HepG2 (cell line): Measurements from ENCODE around the gene PIGO. TPM values are rescaled to one million over a fixed set of nuclear protein-coding genes. Genes with fewer than 3 reads are reported as not detected.

Experiments
- ARID2 ChIP-seq: sonication (generic); formaldehyde crosslinking; IDR thresholded peaks from 2 replicates; pipeline ENCODE4 v1.8.1; 2022; ENCODE audit warnings: mild to moderate bottlenecking, missing genetic modification reagents, borderline replicate concordance
- ARNT ChIP-seq: fragments of 450-650 bp; IDR thresholded peaks from 2 replicates; pipeline ENCODE4 v1.6.1; 2017
- EP300 ChIP-seq, 3 experiments: sonication (generic) in 1 of 3; formaldehyde crosslinking in 1 of 3; IDR thresholded peaks; 2 replicates each; pipeline versions ENCODE4 v1.5.1 to v1.6.1; 2011 to 2020; ENCODE audit warnings: low read depth in 2 of 3, low read length in 2 of 3, borderline replicate concordance in 1 of 3, improper control_type of control experiment in 1 of 3, mild to moderate bottlenecking in 1 of 3, missing genetic modification reagents in 1 of 3, moderate library complexity in 1 of 3
- HNRNPL ChIP-seq: fragments of 200-400 bp; formaldehyde crosslinking; IDR thresholded peaks from 2 replicates; pipeline ENCODE4 v1.6.1; 2017; ENCODE audit warnings: mild to moderate bottlenecking, low read depth, low read length
- HOXA9 ChIP-seq: sonication (generic); formaldehyde crosslinking; IDR thresholded peaks from 2 replicates; pipeline ENCODE4 v1.8.1; 2022; ENCODE audit warnings: missing genetic modification reagents, mild to moderate bottlenecking, moderate library complexity, borderline replicate concordance
- MAFF ChIP-seq: IDR thresholded peaks from 2 replicates; pipeline ENCODE4 v1.6.1; 2011; ENCODE audit warnings: low read depth, low read length, improper control_type of control experiment
- MTA3 ChIP-seq: sonication (generic); formaldehyde crosslinking; IDR thresholded peaks from 2 replicates; pipeline ENCODE4 v1.4.0; 2020; ENCODE audit warnings: missing genetic modification reagents
- NFE2L1 ChIP-seq: sonication (generic); formaldehyde crosslinking; IDR thresholded peaks from 2 replicates; pipeline ENCODE4 v1.4.0; 2020; ENCODE audit warnings: missing genetic modification reagents, mild to moderate bottlenecking, borderline replicate concordance
- PAF1 ChIP-seq: IDR thresholded peaks from 2 replicates; pipeline ENCODE4 v1.6.1; 2016; ENCODE audit warnings: missing genetic modification reagents, missing compliant biosample characterization
- POLR2A ChIP-seq, 2 experiments: IDR thresholded peaks; 2 replicates each; pipeline ENCODE4 v1.6.1; 2011; ENCODE audit warnings: low read depth in 2 of 2, low read length in 2 of 2, mild to moderate bottlenecking in 1 of 2, moderate library complexity in 1 of 2; ENCODE audit not compliant: insufficient read depth in 1 of 2
- SKI ChIP-seq: fragments of 450-650 bp; IDR thresholded peaks from one replicate; pipeline ENCODE4 v1.6.1; 2018; ENCODE audit warnings: mild to moderate bottlenecking; ENCODE audit not compliant: partially characterized antibody
- SRSF1 ChIP-seq: fragments of 200-400 bp; formaldehyde crosslinking; optimal IDR thresholded peaks from 2 replicates; pipeline ENCODE3; 2017; ENCODE audit warnings: mild to moderate bottlenecking, low read depth, low read length, moderate library complexity
- TCF7L2 ChIP-seq: IDR thresholded peaks from 2 replicates; pipeline ENCODE4 v1.6.1; 2011; ENCODE audit warnings: mild to moderate bottlenecking, low read depth, low read length, moderate library complexity
- TP53 ChIP-seq: sonication (generic); formaldehyde crosslinking; conservative IDR thresholded peaks from 2 replicates; pipeline ENCODE4 v1.4.0; 2020; ENCODE audit warnings: missing genetic modification reagents
- polyA plus RNA-seq, 8 experiments: library from polyadenylated mRNA; depleted of rRNA in 3 of 8; stranded (reverse) in 7 of 8; unstranded in 1 of 8; fragments of >200 nt; fragmentation: Illumina TruSeq in 4 of 8; extraction: Trizol in 4 of 8; gene quantifications; 2 replicates each; pipeline versions ENCODE4 v1.2.1 to v1.2.3, GENCODE V29; 2011 to 2016; ENCODE audit warnings: low read depth in 4 of 8, missing spikeins in 1 of 8, mixed read lengths in 1 of 8; ENCODE audit not compliant: insufficient read depth in 1 of 8
- total RNA-seq, 5 experiments: library from RNA; depleted of rRNA; stranded (reverse); fragments of >200 nt; fragmentation: Illumina TruSeq; extraction: Trizol; gene quantifications; 2 replicates each; pipeline ENCODE4 v1.2.3, GENCODE V29; 2016; ENCODE audit warnings: low read depth in 1 of 5
- TF ChIP-seq, protein P1 (sequence below): sonication (generic); formaldehyde crosslinking; IDR thresholded peaks from 2 replicates; pipeline ENCODE4 v1.8.1; 2023; ENCODE audit warnings: mild to moderate bottlenecking, inconsistent platforms, moderate library complexity, missing genetic modification reagents, borderline replicate concordance
- TF ChIP-seq, protein P2 (sequence below): sonication (generic); formaldehyde crosslinking; conservative IDR thresholded peaks from 2 replicates; pipeline ENCODE4 v1.4.0; 2020; ENCODE audit warnings: missing genetic modification reagents
- TF ChIP-seq, protein P3 (sequence below): sonication (generic); formaldehyde crosslinking; IDR thresholded peaks from 2 replicates; pipeline ENCODE4 v1.5.1; 2020; ENCODE audit warnings: mild to moderate bottlenecking, missing genetic modification reagents, moderate library complexity
- TF ChIP-seq, protein P4 (sequence below): sonication (generic); formaldehyde crosslinking; IDR thresholded peaks from 2 replicates; pipeline ENCODE4 v1.4.0; 2020; ENCODE audit warnings: missing genetic modification reagents
- TF ChIP-seq, protein P5 (sequence below): sonication (generic); formaldehyde crosslinking; IDR thresholded peaks from 2 replicates; pipeline ENCODE4 v1.4.0; 2020; ENCODE audit warnings: mild to moderate bottlenecking, missing genetic modification reagents

The PIGO gene
- total and polyA plus RNA-seq, 2 of the 13 experiments (the other 11 are each of a cell fraction or from before 2014, with no cell fraction given) = 20.5 to 26.2 TPM

DNA sequence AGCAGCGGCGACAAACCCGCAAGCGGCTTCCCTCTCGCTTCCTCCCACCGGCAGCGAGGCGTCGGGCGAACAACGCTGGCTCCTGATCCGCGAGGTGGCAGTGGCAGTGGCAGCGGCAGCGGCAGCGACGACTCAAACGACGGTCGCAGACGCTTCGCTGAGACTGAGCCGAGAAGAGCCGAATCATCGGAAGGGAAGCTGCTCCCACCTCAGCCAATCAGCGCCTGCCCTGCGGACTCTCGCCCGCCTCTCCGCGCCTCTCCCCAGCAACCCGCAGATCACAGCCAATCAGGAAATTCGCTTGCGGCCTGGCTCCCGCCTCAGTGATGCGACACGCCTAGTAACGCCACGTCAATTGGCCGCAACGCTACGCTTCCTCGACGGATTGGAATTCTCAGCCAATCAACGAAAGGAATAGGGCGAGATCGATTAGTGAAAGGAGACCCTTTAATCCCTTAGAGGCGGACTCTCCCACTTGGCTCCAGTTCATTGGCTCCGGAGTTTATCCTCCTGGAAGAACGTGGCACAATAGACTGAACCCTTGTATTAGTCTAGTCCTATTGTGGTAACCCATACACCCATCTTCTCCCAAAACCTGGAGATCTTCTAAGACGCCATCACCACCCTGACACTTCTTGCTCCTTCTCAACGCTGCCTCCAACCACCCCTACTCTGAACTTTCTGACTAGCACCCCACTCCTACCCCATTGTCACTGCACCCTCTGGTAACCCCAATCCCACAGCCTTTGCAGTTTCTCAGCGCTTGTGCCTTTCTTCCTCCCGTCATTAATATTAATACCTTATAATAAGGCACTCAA, 23.7 kb downstream of the PIGO start, which contains the start of gene VCP (continued):
- TF ChIP-seq MAFF (no peak), MTA3 (CRISPR knock-in tag) (no peak), SRSF1 (no peak), HOXA9 (no peak; the same call in 1 of the 2 replicates), ARID2 (CRISPR knock-in tag) (no peak), ARNT (no peak), EP300 (IDR thresholded peaks at IDR 0.05; ENCODE audit: low read depth in 2 of 2, low read length in 2 of 2) (peak in 1 of 2 experiments; percentile 80; a peak in 2 of 4 replicates), EP300 (CRISPR knock-in tag; IDR thresholded peaks at IDR 0.05; ENCODE audit: borderline replicate concordance) (no peak), HNRNPL (no peak; the same call in 1 of the 2 replicates), POLR2A (IDR thresholded peaks at IDR 0.05; ENCODE audit: insufficient read depth in 1 of 2, low read depth in 2 of 2, low read length in 2 of 2) (peak in 1 of 2 experiments; percentile 94; a peak in 2 of 4 replicates), TCF7L2 (no peak), PAF1 (CRISPR knock-in tag) (no peak), NFE2L1 (CRISPR knock-in tag) (no peak), TP53 (no peak), SKI (peak; percentile 50)
- TF ChIP-seq, protein P1, sequence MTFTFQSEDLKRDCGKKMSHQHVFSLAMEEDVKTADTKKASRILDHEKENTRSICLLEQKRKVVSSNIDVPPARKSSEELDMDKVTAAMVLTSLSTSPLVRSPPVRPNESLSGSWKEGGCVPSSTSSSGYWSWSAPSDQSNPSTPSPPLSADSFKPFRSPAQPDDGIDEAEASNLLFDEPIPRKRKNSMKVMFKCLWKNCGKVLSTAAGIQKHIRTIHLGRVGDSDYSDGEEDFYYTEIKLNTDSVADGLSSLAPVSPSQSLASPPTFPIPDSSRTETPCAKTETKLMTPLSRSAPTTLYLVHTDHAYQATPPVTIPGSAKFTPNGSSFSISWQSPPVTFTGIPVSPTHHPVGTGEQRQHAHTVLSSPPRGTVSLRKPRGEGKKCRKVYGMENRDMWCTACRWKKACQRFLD (CRISPR knock-in tag) = no peak
- TF ChIP-seq, protein P2, sequence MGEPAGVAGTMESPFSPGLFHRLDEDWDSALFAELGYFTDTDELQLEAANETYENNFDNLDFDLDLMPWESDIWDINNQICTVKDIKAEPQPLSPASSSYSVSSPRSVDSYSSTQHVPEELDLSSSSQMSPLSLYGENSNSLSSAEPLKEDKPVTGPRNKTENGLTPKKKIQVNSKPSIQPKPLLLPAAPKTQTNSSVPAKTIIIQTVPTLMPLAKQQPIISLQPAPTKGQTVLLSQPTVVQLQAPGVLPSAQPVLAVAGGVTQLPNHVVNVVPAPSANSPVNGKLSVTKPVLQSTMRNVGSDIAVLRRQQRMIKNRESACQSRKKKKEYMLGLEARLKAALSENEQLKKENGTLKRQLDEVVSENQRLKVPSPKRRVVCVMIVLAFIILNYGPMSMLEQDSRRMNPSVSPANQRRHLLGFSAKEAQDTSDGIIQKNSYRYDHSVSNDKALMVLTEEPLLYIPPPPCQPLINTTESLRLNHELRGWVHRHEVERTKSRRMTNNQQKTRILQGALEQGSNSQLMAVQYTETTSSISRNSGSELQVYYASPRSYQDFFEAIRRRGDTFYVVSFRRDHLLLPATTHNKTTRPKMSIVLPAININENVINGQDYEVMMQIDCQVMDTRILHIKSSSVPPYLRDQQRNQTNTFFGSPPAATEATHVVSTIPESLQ (CRISPR knock-in tag) = no peak
- TF ChIP-seq, protein P3, sequence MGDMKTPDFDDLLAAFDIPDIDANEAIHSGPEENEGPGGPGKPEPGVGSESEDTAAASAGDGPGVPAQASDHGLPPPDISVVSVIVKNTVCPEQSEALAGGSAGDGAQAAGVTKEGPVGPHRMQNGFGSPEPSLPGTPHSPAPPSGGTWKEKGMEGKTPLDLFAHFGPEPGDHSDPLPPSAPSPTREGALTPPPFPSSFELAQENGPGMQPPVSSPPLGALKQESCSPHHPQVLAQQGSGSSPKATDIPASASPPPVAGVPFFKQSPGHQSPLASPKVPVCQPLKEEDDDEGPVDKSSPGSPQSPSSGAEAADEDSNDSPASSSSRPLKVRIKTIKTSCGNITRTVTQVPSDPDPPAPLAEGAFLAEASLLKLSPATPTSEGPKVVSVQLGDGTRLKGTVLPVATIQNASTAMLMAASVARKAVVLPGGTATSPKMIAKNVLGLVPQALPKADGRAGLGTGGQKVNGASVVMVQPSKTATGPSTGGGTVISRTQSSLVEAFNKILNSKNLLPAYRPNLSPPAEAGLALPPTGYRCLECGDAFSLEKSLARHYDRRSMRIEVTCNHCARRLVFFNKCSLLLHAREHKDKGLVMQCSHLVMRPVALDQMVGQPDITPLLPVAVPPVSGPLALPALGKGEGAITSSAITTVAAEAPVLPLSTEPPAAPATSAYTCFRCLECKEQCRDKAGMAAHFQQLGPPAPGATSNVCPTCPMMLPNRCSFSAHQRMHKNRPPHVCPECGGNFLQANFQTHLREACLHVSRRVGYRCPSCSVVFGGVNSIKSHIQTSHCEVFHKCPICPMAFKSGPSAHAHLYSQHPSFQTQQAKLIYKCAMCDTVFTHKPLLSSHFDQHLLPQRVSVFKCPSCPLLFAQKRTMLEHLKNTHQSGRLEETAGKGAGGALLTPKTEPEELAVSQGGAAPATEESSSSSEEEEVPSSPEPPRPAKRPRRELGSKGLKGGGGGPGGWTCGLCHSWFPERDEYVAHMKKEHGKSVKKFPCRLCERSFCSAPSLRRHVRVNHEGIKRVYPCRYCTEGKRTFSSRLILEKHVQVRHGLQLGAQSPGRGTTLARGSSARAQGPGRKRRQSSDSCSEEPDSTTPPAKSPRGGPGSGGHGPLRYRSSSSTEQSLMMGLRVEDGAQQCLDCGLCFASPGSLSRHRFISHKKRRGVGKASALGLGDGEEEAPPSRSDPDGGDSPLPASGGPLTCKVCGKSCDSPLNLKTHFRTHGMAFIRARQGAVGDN (CRISPR knock-in tag) = peak; percentile 75
- TF ChIP-seq, protein P4, sequence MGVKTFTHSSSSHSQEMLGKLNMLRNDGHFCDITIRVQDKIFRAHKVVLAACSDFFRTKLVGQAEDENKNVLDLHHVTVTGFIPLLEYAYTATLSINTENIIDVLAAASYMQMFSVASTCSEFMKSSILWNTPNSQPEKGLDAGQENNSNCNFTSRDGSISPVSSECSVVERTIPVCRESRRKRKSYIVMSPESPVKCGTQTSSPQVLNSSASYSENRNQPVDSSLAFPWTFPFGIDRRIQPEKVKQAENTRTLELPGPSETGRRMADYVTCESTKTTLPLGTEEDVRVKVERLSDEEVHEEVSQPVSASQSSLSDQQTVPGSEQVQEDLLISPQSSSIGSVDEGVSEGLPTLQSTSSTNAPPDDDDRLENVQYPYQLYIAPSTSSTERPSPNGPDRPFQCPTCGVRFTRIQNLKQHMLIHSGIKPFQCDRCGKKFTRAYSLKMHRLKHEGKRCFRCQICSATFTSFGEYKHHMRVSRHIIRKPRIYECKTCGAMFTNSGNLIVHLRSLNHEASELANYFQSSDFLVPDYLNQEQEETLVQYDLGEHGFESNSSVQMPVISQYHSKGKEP = no peak
- TF ChIP-seq, protein P5, sequence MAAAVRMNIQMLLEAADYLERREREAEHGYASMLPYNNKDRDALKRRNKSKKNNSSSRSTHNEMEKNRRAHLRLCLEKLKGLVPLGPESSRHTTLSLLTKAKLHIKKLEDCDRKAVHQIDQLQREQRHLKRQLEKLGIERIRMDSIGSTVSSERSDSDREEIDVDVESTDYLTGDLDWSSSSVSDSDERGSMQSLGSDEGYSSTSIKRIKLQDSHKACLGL = peak; percentile 69; the same call in 1 of the 2 replicates
